Activated gamma-delta T cell treated with Interleukin-2 at 50 U/mL for 16 hours (primary cell): ENCODE results near the gene TANGO2.

Source experiments
- DNase-seq: peaks from one replicate; pipeline ENCODE4 v3.0.0-alpha.2; 2020

TANGO2 gene

GRCh38 chr22:20020533-20021195 lies at the start of gene TANGO2:
TANGO2 (plus strand) TSS chr22:20021110; CDS start chr22:20036799, 15,689 bp downstream.
- peak; percentile 91 for DNase-seq

- peak; percentile 24 for DNase-seq
Measured at GRCh38 chr22:19971276-19972124, 49.4 kb upstream of the TANGO2 start.

- DNase-seq: no peak
Measured at GRCh38 chr22:19972251-19972650, 48.7 kb upstream of the TANGO2 start.

GRCh38 chr22:19972652-19973550 lies 48.0 kb upstream of the TANGO2 start:
- DNase-seq: no peak

- DNase-seq: no peak
Measured at GRCh38 chr22:19973551-19974267, 47.2 kb upstream of the TANGO2 start.

GRCh38 chr22:19974268-19974861 lies 46.5 kb upstream of the TANGO2 start:
- DNase-seq: no peak

GRCh38 chr22:19974935-19975706 lies 45.8 kb upstream of the TANGO2 start:
- DNase-seq: no peak

GRCh38 chr22:19975707-19976035 lies 45.2 kb upstream of the TANGO2 start:
- no peak for DNase-seq

GRCh38 chr22:19976671-19977070 lies 44.2 kb upstream of the TANGO2 start:
- no peak for DNase-seq

- DNase-seq: no peak
Measured at GRCh38 chr22:19977296-19978243, 43.3 kb upstream of the TANGO2 start.

GRCh38 chr22:19978748-19979147 lies 42.2 kb upstream of the TANGO2 start:
- DNase-seq: no peak

- DNase-seq: no peak
Measured at GRCh38 chr22:19979712-19980493, 41.0 kb upstream of the TANGO2 start.

- no peak for DNase-seq
Measured at GRCh38 chr22:19980766-19981165, 40.1 kb upstream of the TANGO2 start.

GRCh38 chr22:19981171-19981960 lies 39.5 kb upstream of the TANGO2 start:
- no peak for DNase-seq

GRCh38 chr22:19981961-19982920 lies 38.7 kb upstream of the TANGO2 start:
- no peak for DNase-seq

GRCh38 chr22:19982991-19983578 lies 37.8 kb upstream of the TANGO2 start:
- DNase-seq: no peak

GRCh38 chr22:19983741-19984140 lies 37.2 kb upstream of the TANGO2 start:
- no peak for DNase-seq
